HEK293T (cell line): ENCODE data around the gene ADTRP.

Experiments used
- BHLHE40 ChIP-seq: fragments of 450-650 bp; IDR thresholded peaks from 2 replicates; pipeline ENCODE4 v1.6.1; 2016; ENCODE audit warnings: mild to moderate bottlenecking, moderate library complexity, borderline replicate concordance
- ELF4 ChIP-seq: fragments of 450-650 bp; IDR thresholded peaks from 2 replicates; pipeline ENCODE4 v1.6.1; 2017; ENCODE audit warnings: antibody characterized with exemption
- FOXA1 ChIP-seq: fragments of 450-650 bp; IDR thresholded peaks from 2 replicates; pipeline ENCODE4 v1.6.1; 2016; ENCODE audit warnings: mild to moderate bottlenecking
- FOXK2 ChIP-seq: fragments of 450-650 bp; IDR thresholded peaks from 2 replicates; pipeline ENCODE4 v1.6.1; 2016; ENCODE audit warnings: mild to moderate bottlenecking
- NFRKB ChIP-seq: fragments of 450-650 bp; IDR thresholded peaks from 2 replicates; pipeline ENCODE4 v1.6.1; 2016; ENCODE audit warnings: mild to moderate bottlenecking, moderate library complexity
- PKNOX1 ChIP-seq: fragments of 450-650 bp; IDR thresholded peaks from 2 replicates; pipeline ENCODE4 v1.6.1; 2016
- SP1 ChIP-seq: fragments of 450-650 bp; IDR thresholded peaks from 2 replicates; pipeline ENCODE4 v1.6.1; 2017
- SUZ12 ChIP-seq: fragments of 450-650 bp; IDR thresholded peaks from 2 replicates; pipeline ENCODE4 v1.6.1; 2016; ENCODE audit warnings: mild to moderate bottlenecking
- TARDBP ChIP-seq: fragments of 450-650 bp; IDR thresholded peaks from 2 replicates; pipeline ENCODE4 v1.6.1; 2016
- ZNF384 ChIP-seq: fragments of 450-650 bp; IDR thresholded peaks from 2 replicates; pipeline ENCODE4 v1.6.1; 2016

GRCh38 chr6:11672669-11673068 lies 105.9 kb downstream of the ADTRP start:
- TF ChIP-seq SP1 (no peak), FOXK2 (no peak), ZNF384 (no peak), FOXA1 (no peak), PKNOX1 (no peak), SUZ12 (no peak), TARDBP (no peak), ELF4 (no peak), NFRKB (no peak), BHLHE40 (no peak)
